ENCODE data around the gene PCSK6.

Gene PCSK6

DNA sequence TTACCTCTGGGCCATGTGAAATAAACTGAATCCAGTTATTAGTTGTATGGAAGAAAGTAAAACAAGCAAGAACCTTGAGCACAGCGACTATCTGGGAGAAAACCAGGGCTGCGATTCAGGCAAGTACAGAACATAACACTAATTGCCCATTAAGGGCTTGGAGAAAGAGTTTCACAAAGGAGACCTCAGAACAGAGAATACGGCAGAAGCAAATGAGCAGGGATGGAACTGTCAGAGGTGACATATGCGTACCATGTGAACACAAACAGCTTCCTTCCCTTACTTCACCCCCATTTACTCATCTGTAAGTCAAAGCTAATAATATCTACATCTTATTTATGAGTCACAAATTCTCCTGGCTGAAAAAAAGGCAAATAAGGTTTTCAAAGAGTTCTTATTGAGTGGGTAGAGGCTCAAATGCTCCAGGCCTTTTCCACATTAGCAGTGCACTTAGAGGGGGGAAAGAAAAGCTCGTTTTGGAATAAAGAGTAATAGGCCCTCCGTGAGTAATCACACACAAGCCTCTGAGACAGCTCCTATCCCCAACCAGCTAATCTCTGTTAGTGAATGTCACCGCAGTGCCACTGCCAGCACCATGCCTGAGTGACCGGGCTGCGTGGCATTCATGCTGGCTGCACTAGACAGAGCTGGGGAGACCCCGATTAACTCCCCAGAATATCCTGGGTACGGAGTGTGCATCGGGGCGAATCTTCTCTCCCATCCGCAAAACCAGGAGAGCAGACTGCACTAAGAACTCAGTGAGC lies 2.6 kb downstream of the PCSK6 start:
- H3K4me3 ChIP-seq = no peak overlapping the region
- H3K4me1 ChIP-seq = peaks cover 0 to 12% (median 2%) of the 10 kb centered on the region in 4 donors
- H3K9me3 ChIP-seq = no peaks in the 10 kb centered on the region
- H3K27ac ChIP-seq = no peak overlapping the region
- intact Hi-C loops (cut with DNase I; ENCODE audit: low total_unique reads) = no loop called here
- no peak for TF ChIP-seq CTCF (IDR thresholded peaks at IDR 0.05)
- H3K36me3 ChIP-seq = no peaks in the 10 kb centered on the region
- no peak for DNase-seq
- H3K27me3 ChIP-seq = peaks cover 0 to 38% of the 10 kb centered on the region in 2 donors

DNA sequence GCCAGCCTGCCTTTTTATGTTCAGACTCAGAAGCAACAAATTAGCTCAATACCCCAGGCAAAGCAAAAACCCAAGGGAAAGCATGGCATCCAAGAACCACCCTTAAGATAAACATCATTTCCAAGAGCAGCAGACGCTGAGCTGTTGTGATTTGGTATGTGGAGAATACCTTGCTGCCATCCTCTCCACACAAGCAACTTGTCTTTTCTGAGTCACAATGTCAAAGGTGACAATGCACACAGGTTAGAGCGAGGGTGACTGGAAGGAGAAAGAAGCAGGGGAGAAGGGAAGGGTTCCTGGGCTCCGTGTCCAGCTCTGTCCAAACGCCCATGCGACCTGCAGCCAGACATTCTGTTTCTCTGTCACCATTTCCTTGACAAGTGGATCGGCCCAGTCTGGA lies 6.0 kb downstream of the PCSK6 start:
- no peak for TF ChIP-seq CTCF (IDR thresholded peaks at IDR 0.05)
- no peak overlapping the region for H3K4me3 ChIP-seq
- intact Hi-C loops (cut with DNase I; ENCODE audit: low total_unique reads) = no loop called here
- no peaks in the 10 kb centered on the region for H3K9me3 ChIP-seq
- peaks cover 0 to 32% of the 10 kb centered on the region in 2 donors for H3K27me3 ChIP-seq
- no peak for DNase-seq
- H3K27ac ChIP-seq = no peak overlapping the region
- peaks cover 0 to 3% (median 0%) of the 10 kb centered on the region in 4 donors for H3K4me1 ChIP-seq
- no peaks in the 10 kb centered on the region for H3K36me3 ChIP-seq

- H3K4me3 ChIP-seq = no peak overlapping the region
Observed at GRCh38 chr15:101482526-101483371, 6.8 kb downstream of the PCSK6 start.

GRCh38 chr15:101481917-101482525 lies 7.5 kb downstream of the PCSK6 start:
- Histone ChIP-seq H3K4me1 (no peaks in the 10 kb centered on the region), H3K27me3 (peaks cover 0 to 20% of the 10 kb centered on the region in 2 donors), H3K27ac (no peak overlapping the region), H3K4me3 (no peak overlapping the region), H3K36me3 (no peaks in the 10 kb centered on the region), H3K9me3 (no peaks in the 10 kb centered on the region)
- no peak for TF ChIP-seq CTCF (IDR thresholded peaks at IDR 0.05)
- intact Hi-C loops (cut with DNase I; ENCODE audit: low total_unique reads) = no loop called here
- DNase-seq = no peak

More at GRCh38 chr15:101482526-101483371, 6.8 kb downstream of the PCSK6 start:
- Histone ChIP-seq H3K9me3 (no peaks in the 10 kb centered on the region), H3K27ac (no peak overlapping the region), H3K27me3 (peaks cover 0 to 25% of the 10 kb centered on the region in 2 donors), H3K36me3 (no peaks in the 10 kb centered on the region), H3K4me1 (no peaks in the 10 kb centered on the region)
- no peak for TF ChIP-seq CTCF (IDR thresholded peaks at IDR 0.05)
- intact Hi-C loops (cut with DNase I; ENCODE audit: low total_unique reads) = no loop called here
- no peak for DNase-seq

DNA sequence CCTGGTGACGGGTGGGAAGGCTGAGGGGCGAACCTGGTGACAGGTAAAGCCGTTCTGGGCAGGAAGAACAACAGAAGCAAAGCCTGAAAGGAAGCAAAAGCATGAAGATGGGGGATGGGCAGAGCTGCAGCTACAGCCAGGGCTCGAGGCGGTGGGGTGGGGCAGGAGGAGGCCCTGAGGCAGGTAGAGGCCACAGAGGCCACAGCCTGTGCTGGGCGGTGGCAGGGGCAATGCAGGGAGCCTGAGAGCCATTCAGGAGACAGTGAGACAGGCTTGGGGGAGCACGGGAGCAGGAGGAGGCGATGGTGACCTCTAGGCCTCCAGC lies 8.2 kb downstream of the PCSK6 start:
- Histone ChIP-seq H3K36me3 (no peaks in the 10 kb centered on the region), H3K4me3 (no peak overlapping the region), H3K27me3 (peaks cover 0 to 15% of the 10 kb centered on the region in 2 donors), H3K4me1 (no peaks in the 10 kb centered on the region), H3K9me3 (no peaks in the 10 kb centered on the region), H3K27ac (no peak overlapping the region)
- intact Hi-C loops (cut with DNase I; ENCODE audit: low total_unique reads) = no loop called here
- DNase-seq = no peak
- no peak for TF ChIP-seq CTCF (IDR thresholded peaks at IDR 0.05)
